PC-9 (cell line): ENCODE measurements around the gene NAALADL1.

Source experiments
- CTCF ChIP-seq: fragments of 200-600 bp; sonication (generic); conservative IDR thresholded peaks from 2 replicates; pipeline ENCODE4 v1.6.1; 2017; ENCODE audit warnings: mixed run types, antibody characterized with exemption, mild to moderate bottlenecking, moderate library complexity
- EZH2 ChIP-seq: fragments of 200-600 bp; sonication (generic); IDR thresholded peaks from 2 replicates; pipeline ENCODE4 v1.8.0; 2017; ENCODE audit warnings: antibody characterized with exemption, low read depth

GRCh38 chr11:65016705-65017104 is 41.6 kb downstream of the NAALADL1 start:
- TF ChIP-seq CTCF (no peak), EZH2 (no peak)
